ENCODE results near the gene SLC35E1.

Gene SLC35E1

GRCh38 chr19:16572332-16573211 lies at the start of gene SLC35E1:
TSS of gene SLC35E1 (minus strand) at chr19:16572415. CDS start at chr19:16572364, 51 bp downstream.
- DNase-seq (ENCODE audit: low read depth, low spot score), result peak; percentile 93
- in situ Hi-C loops (cut with HindIII; ENCODE audit: low sequenced_read_pairs), result no loop called here
- no peak for TF ChIP-seq CTCF (IDR thresholded peaks at IDR 0.05; ENCODE audit: low read depth, low read length)
- H3K4me3 ChIP-seq (ENCODE audit: low read depth, low read length), result peak within 1 kb of the TSS; percentile 88

- TF ChIP-seq CTCF (IDR thresholded peaks at IDR 0.05; ENCODE audit: low read depth, low read length), result no peak
- no peak for DNase-seq (ENCODE audit: low read depth, low spot score)
- in situ Hi-C loops (cut with HindIII; ENCODE audit: low sequenced_read_pairs), result no loop called here
- H3K4me3 ChIP-seq (ENCODE audit: low read depth, low read length), result no peak overlapping the region
Observed at GRCh38 chr19:16621165-16621800, 49.1 kb upstream of the SLC35E1 start.

GRCh38 chr19:16620584-16620983 lies 48.4 kb upstream of the SLC35E1 start:
- TF ChIP-seq CTCF (IDR thresholded peaks at IDR 0.05; ENCODE audit: low read depth, low read length), result no peak
- in situ Hi-C loops (cut with HindIII; ENCODE audit: low sequenced_read_pairs), result no loop called here
- DNase-seq (ENCODE audit: low read depth, low spot score), result no peak
- H3K4me3 ChIP-seq (ENCODE audit: low read depth, low read length), result no peak overlapping the region

- H3K4me3 ChIP-seq (ENCODE audit: low read depth, low read length), result no peak overlapping the region
- no peak for TF ChIP-seq CTCF (IDR thresholded peaks at IDR 0.05; ENCODE audit: low read depth, low read length)
- no peak for DNase-seq (ENCODE audit: low read depth, low spot score)
- in situ Hi-C loops (cut with HindIII; ENCODE audit: low sequenced_read_pairs), result no loop called here
Observed at GRCh38 chr19:16620018-16620417, 47.8 kb upstream of the SLC35E1 start.

- DNase-seq (ENCODE audit: low read depth, low spot score), result no peak
- H3K4me3 ChIP-seq (ENCODE audit: low read depth, low read length), result no peak overlapping the region
- in situ Hi-C loops (cut with HindIII; ENCODE audit: low sequenced_read_pairs), result no loop called here
- TF ChIP-seq CTCF (IDR thresholded peaks at IDR 0.05; ENCODE audit: low read depth, low read length), result no peak
Observed at GRCh38 chr19:16619457-16619856, 47.2 kb upstream of the SLC35E1 start.

- H3K4me3 ChIP-seq (ENCODE audit: low read depth, low read length), result no peak overlapping the region
- TF ChIP-seq CTCF (IDR thresholded peaks at IDR 0.05; ENCODE audit: low read depth, low read length), result no peak
- in situ Hi-C loops (cut with HindIII; ENCODE audit: low sequenced_read_pairs), result no loop called here
- no peak for DNase-seq (ENCODE audit: low read depth, low spot score)
Observed at GRCh38 chr19:16618248-16618647, 46.0 kb upstream of the SLC35E1 start.

Data from astrocyte of the spinal cord (primary cell).